HepG2 (cell line): Measurements from ENCODE around the gene MYLK. TPM values are rescaled to one million over a fixed set of nuclear protein-coding genes. Genes with fewer than 3 reads are reported as not detected.

ENCODE experiments used
- FOSL1 ChIP-seq: sonication (generic); formaldehyde crosslinking; IDR thresholded peaks from 2 replicates; pipeline ENCODE4 v1.9.0; 2021; ENCODE audit warnings: missing genetic modification reagents, borderline replicate concordance
- NR2F2 ChIP-seq: IDR thresholded peaks from 2 replicates; pipeline ENCODE4 v1.6.1; 2012; ENCODE audit warnings: low read depth, inconsistent platforms, borderline replicate concordance
- PHF20 ChIP-seq: sonication (generic); formaldehyde crosslinking; IDR thresholded peaks from 2 replicates; pipeline ENCODE4 v1.5.0; 2020; ENCODE audit warnings: mild to moderate bottlenecking, missing genetic modification reagents
- POGZ ChIP-seq: sonication (generic); formaldehyde crosslinking; IDR thresholded peaks from 2 replicates; pipeline ENCODE4 v1.4.0; 2020; ENCODE audit warnings: mild to moderate bottlenecking, missing genetic modification reagents
- RORA ChIP-seq: sonication (generic); formaldehyde crosslinking; IDR thresholded peaks from 2 replicates; pipeline ENCODE4 v1.5.0; 2020; ENCODE audit warnings: mild to moderate bottlenecking, missing genetic modification reagents, moderate library complexity
- SMAD1 ChIP-seq: sonication (generic); formaldehyde crosslinking; IDR thresholded peaks from 2 replicates; pipeline ENCODE4 v1.4.0; 2020; ENCODE audit warnings: missing genetic modification reagents, low read depth, mild to moderate bottlenecking, borderline replicate concordance
- SP4 ChIP-seq: sonication (generic); formaldehyde crosslinking; IDR thresholded peaks from 2 replicates; pipeline ENCODE4 v1.8.1; 2023; ENCODE audit warnings: mild to moderate bottlenecking, missing genetic modification reagents
- ZBTB21 ChIP-seq: sonication (generic); formaldehyde crosslinking; IDR thresholded peaks from 2 replicates; pipeline ENCODE4 v1.4.0; 2020; ENCODE audit warnings: missing genetic modification reagents
- ZNF354B ChIP-seq: sonication (generic); formaldehyde crosslinking; IDR thresholded peaks from 2 replicates; pipeline ENCODE4 v1.8.0; 2022; ENCODE audit warnings: mild to moderate bottlenecking, missing genetic modification reagents
- ZNF558 ChIP-seq: sonication (generic); formaldehyde crosslinking; IDR thresholded peaks from 2 replicates; pipeline ENCODE4 v1.9.0; 2022; ENCODE audit warnings: mild to moderate bottlenecking, missing genetic modification reagents, borderline replicate concordance
- ZNF605 ChIP-seq: sonication (generic); formaldehyde crosslinking; IDR thresholded peaks from 2 replicates; pipeline ENCODE4 v1.8.0; 2022; ENCODE audit warnings: mild to moderate bottlenecking, missing genetic modification reagents
- ZSCAN9 ChIP-seq: IDR thresholded peaks from 2 replicates; pipeline ENCODE4 v1.6.1; 2016; ENCODE audit warnings: borderline replicate concordance
- polyA plus RNA-seq, 8 experiments: library from polyadenylated mRNA; depleted of rRNA in 3 of 8; stranded (reverse) in 7 of 8; unstranded in 1 of 8; fragments of >200 nt; fragmentation: Illumina TruSeq in 4 of 8; extraction: Trizol in 4 of 8; gene quantifications; 2 replicates each; pipeline versions ENCODE4 v1.2.1 to v1.2.3, GENCODE V29; 2011 to 2016; ENCODE audit warnings: low read depth in 4 of 8, missing spikeins in 1 of 8, mixed read lengths in 1 of 8; ENCODE audit not compliant: insufficient read depth in 1 of 8
- total RNA-seq, 5 experiments: library from RNA; depleted of rRNA; stranded (reverse); fragments of >200 nt; fragmentation: Illumina TruSeq; extraction: Trizol; gene quantifications; 2 replicates each; pipeline ENCODE4 v1.2.3, GENCODE V29; 2016; ENCODE audit warnings: low read depth in 1 of 5
- TF ChIP-seq, protein P1 (sequence below): sonication (generic); formaldehyde crosslinking; IDR thresholded peaks from 2 replicates; pipeline ENCODE4 v1.8.0; 2022; ENCODE audit warnings: missing genetic modification reagents, mild to moderate bottlenecking, inconsistent platforms, borderline replicate concordance
- TF ChIP-seq, protein P2 (sequence below): sonication (generic); formaldehyde crosslinking; IDR thresholded peaks from 2 replicates; pipeline ENCODE4 v1.9.0; 2022; ENCODE audit warnings: missing genetic modification reagents, mild to moderate bottlenecking, borderline replicate concordance
- TF ChIP-seq, protein P3 (sequence below): sonication (generic); formaldehyde crosslinking; IDR thresholded peaks from 2 replicates; pipeline ENCODE4 v1.5.1; 2020; ENCODE audit warnings: missing genetic modification reagents, mild to moderate bottlenecking, borderline replicate concordance
- TF ChIP-seq, protein P4 (sequence below): sonication (generic); formaldehyde crosslinking; IDR thresholded peaks from 2 replicates; pipeline ENCODE4 v1.4.0; 2020; ENCODE audit warnings: missing genetic modification reagents
- TF ChIP-seq, protein P5 (sequence below): sonication (generic); formaldehyde crosslinking; IDR thresholded peaks from 2 replicates; pipeline ENCODE4 v1.5.0; 2020; ENCODE audit warnings: missing genetic modification reagents
- TF ChIP-seq, protein P6 (sequence below): sonication (generic); formaldehyde crosslinking; IDR thresholded peaks from 2 replicates; pipeline ENCODE4 v1.4.0; 2020; ENCODE audit warnings: low read depth, missing genetic modification reagents

MYLK gene
- total and polyA plus RNA-seq, 2 of the 13 experiments (the other 11 are each of a cell fraction or from before 2014, with no cell fraction given) = 10.6 to 34.9 TPM

DNA sequence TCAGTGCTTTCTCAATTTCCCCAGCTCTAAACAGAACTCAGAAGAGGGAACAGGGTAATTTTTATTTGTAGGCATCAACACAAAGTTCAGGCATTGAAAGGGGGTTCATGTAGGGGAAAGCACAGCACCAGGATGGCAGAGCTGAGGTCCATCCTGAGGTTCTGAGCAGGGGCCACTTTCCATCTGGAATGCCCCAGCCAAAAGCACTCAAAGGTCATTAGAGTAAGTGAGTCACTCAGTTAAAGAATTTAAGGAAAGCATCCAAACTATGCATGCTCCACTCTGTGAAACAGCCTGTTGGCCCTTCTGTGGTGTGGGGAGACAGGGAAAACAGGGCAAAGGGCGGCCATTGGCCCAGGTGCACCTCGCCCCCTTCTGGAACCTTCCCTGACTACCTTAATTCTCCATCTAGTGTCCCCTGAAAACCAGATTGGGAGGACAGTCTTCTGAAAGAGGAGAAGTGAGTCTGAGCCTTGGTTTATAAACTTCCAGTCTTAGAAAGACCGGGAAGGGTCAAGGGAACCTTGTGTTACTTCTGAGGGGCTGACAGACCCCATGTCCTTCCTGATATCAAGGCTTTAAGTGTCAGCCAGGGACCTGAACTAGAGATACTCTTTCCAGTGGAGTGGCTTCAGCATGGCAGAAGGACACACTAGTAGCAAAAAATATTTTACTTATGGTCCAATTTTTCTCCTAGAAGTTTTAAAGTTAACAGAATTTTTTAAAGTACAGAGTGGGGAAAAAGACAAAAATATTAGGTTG, 133.3 kb downstream of the MYLK start (continued):
- TF ChIP-seq, protein P1, sequence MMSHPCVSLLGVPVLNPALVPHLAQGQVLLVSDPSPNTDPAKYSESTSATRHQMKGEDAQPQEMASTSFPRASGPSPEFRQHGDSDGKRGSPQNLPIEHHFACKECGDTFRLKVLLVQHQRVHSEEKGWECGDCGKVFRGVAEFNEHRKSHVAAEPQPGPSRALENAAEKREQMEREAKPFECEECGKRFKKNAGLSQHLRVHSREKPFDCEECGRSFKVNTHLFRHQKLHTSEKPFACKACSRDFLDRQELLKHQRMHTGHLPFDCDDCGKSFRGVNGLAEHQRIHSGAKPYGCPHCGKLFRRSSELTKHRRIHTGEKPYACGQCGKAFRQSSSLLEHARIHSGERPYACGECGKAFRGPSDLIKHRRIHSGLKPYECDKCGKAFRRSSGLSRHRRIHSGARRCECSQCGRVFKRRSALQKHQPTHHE (CRISPR knock-in tag) = no peak
- TF ChIP-seq ZBTB21 (CRISPR knock-in tag) = 0 out of 2 replicates have a peak, but pooled peaks have one; percentile 28
- no peak for TF ChIP-seq ZNF354B
- TF ChIP-seq PHF20 (CRISPR knock-in tag) = no peak
- TF ChIP-seq, protein P2, sequence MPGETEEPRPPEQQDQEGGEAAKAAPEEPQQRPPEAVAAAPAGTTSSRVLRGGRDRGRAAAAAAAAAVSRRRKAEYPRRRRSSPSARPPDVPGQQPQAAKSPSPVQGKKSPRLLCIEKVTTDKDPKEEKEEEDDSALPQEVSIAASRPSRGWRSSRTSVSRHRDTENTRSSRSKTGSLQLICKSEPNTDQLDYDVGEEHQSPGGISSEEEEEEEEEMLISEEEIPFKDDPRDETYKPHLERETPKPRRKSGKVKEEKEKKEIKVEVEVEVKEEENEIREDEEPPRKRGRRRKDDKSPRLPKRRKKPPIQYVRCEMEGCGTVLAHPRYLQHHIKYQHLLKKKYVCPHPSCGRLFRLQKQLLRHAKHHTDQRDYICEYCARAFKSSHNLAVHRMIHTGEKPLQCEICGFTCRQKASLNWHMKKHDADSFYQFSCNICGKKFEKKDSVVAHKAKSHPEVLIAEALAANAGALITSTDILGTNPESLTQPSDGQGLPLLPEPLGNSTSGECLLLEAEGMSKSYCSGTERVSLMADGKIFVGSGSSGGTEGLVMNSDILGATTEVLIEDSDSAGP (CRISPR knock-in tag) = no peak
- TF ChIP-seq, protein P3, sequence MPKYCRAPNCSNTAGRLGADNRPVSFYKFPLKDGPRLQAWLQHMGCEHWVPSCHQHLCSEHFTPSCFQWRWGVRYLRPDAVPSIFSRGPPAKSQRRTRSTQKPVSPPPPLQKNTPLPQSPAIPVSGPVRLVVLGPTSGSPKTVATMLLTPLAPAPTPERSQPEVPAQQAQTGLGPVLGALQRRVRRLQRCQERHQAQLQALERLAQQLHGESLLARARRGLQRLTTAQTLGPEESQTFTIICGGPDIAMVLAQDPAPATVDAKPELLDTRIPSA (CRISPR knock-in tag) = no peak
- TF ChIP-seq FOSL1 (CRISPR knock-in tag) = peak; percentile 93
- TF ChIP-seq, protein P4, sequence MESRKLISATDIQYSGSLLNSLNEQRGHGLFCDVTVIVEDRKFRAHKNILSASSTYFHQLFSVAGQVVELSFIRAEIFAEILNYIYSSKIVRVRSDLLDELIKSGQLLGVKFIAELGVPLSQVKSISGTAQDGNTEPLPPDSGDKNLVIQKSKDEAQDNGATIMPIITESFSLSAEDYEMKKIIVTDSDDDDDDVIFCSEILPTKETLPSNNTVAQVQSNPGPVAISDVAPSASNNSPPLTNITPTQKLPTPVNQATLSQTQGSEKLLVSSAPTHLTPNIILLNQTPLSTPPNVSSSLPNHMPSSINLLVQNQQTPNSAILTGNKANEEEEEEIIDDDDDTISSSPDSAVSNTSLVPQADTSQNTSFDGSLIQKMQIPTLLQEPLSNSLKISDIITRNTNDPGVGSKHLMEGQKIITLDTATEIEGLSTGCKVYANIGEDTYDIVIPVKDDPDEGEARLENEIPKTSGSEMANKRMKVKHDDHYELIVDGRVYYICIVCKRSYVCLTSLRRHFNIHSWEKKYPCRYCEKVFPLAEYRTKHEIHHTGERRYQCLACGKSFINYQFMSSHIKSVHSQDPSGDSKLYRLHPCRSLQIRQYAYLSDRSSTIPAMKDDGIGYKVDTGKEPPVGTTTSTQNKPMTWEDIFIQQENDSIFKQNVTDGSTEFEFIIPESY (CRISPR knock-in tag) = 0 out of 2 replicates have a peak, but pooled peaks have one; percentile 4
- no peak; the same call in 1 of the 2 replicates for TF ChIP-seq SP4
- peak; percentile 43; the same call in 1 of the 2 replicates for TF ChIP-seq ZNF605 (CRISPR knock-in tag)
- TF ChIP-seq ZSCAN9 (CRISPR knock-in tag) = peak; percentile 66; the same call in 1 of the 2 replicates
- TF ChIP-seq, protein P5, sequence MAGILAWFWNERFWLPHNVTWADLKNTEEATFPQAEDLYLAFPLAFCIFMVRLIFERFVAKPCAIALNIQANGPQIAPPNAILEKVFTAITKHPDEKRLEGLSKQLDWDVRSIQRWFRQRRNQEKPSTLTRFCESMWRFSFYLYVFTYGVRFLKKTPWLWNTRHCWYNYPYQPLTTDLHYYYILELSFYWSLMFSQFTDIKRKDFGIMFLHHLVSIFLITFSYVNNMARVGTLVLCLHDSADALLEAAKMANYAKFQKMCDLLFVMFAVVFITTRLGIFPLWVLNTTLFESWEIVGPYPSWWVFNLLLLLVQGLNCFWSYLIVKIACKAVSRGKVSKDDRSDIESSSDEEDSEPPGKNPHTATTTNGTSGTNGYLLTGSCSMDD = no peak
- peak; percentile 63 for TF ChIP-seq NR2F2
- no peak for TF ChIP-seq RORA
- TF ChIP-seq ZNF558 (CRISPR knock-in tag) = no peak
- no peak for TF ChIP-seq SMAD1 (CRISPR knock-in tag)
- peak; percentile 87 for TF ChIP-seq POGZ (CRISPR knock-in tag)
- TF ChIP-seq, protein P6, sequence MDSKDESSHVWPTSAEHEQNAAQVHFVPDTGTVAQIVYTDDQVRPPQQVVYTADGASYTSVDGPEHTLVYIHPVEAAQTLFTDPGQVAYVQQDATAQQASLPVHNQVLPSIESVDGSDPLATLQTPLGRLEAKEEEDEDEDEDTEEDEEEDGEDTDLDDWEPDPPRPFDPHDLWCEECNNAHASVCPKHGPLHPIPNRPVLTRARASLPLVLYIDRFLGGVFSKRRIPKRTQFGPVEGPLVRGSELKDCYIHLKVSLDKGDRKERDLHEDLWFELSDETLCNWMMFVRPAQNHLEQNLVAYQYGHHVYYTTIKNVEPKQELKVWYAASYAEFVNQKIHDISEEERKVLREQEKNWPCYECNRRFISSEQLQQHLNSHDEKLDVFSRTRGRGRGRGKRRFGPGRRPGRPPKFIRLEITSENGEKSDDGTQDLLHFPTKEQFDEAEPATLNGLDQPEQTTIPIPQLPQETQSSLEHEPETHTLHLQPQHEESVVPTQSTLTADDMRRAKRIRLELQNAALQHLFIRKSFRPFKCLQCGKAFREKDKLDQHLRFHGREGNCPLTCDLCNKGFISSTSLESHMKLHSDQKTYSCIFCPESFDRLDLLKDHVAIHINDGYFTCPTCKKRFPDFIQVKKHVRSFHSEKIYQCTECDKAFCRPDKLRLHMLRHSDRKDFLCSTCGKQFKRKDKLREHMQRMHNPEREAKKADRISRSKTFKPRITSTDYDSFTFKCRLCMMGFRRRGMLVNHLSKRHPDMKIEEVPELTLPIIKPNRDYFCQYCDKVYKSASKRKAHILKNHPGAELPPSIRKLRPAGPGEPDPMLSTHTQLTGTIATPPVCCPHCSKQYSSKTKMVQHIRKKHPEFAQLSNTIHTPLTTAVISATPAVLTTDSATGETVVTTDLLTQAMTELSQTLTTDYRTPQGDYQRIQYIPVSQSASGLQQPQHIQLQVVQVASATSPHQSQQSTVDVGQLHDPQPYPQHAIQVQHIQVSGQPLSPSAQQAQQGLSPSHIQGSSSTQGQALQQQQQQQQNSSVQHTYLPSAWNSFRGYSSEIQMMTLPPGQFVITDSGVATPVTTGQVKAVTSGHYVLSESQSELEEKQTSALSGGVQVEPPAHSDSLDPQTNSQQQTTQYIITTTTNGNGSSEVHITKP (CRISPR knock-in tag) = 0 out of 2 replicates have a peak, but pooled peaks have one; percentile 22
